Fibroblast of gingiva (primary cell): ENCODE data around the gene TIGD6.
A peak's percentile ranks its signal among the peaks of the same experiment; 100 is the strongest.

Experiments used
- DNase-seq: peaks from one replicate; pipeline ENCODE4 v3.0.0-alpha.2; 2011; ENCODE audit warnings: low read depth

The TIGD6 gene

GRCh38 chr5:150016537-150016936, 16.1 kb upstream of the TIGD6 start:
- no peak for DNase-seq

GRCh38 chr5:150015415-150015814, 15.0 kb upstream of the TIGD6 start:
- no peak for DNase-seq

DNA sequence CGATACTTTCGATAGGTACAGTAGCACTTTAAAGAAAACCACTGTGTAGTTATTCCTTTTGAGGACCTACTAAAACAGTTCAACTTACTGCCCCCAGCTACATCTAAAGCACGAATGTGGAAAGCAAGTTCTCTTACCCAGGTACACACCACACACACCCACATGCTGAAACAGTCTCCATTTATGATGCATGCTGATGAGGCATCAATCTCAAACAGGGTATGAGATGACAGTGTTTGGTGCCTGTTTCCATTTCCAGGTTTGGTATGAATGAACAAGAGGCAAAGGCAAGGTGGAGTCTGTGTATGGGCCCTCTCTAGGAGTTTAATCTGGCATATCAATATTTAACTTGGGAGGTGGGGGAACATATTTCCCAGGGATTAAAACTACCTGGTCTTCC, 14.0 kb upstream of the TIGD6 start:
- no peak for DNase-seq

DNA sequence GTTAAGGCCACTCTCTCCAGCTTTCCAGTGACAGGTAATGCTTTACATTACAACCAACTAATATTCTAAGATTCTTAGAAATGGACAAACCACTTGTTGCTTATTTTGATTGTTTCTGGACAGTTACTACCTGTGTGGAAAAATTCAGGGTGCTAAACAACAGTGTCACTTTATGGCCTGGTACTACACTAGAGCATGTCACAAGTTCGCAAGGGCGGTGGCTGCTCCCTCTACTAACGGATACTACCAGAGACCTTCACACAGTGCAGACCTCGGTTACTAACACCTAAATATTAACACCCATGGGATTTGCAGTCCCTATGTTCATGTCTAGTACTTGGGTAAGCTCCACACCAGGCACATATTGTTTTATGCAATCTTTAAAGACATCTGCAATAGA, 13.5 kb upstream of the TIGD6 start:
- no peak for DNase-seq

- DNase-seq, result no peak
Measured at GRCh38 chr5:150009671-150010387, 9.4 kb upstream of the TIGD6 start.

- DNase-seq, result no peak
Measured at GRCh38 chr5:150007050-150007449, 6.6 kb upstream of the TIGD6 start.

GRCh38 chr5:150006318-150006717, 5.9 kb upstream of the TIGD6 start:
- no peak for DNase-seq

- peak; percentile 75 for DNase-seq
Measured at GRCh38 chr5:150001660-150002486, 1.4 kb upstream of the TIGD6 start.

DNA sequence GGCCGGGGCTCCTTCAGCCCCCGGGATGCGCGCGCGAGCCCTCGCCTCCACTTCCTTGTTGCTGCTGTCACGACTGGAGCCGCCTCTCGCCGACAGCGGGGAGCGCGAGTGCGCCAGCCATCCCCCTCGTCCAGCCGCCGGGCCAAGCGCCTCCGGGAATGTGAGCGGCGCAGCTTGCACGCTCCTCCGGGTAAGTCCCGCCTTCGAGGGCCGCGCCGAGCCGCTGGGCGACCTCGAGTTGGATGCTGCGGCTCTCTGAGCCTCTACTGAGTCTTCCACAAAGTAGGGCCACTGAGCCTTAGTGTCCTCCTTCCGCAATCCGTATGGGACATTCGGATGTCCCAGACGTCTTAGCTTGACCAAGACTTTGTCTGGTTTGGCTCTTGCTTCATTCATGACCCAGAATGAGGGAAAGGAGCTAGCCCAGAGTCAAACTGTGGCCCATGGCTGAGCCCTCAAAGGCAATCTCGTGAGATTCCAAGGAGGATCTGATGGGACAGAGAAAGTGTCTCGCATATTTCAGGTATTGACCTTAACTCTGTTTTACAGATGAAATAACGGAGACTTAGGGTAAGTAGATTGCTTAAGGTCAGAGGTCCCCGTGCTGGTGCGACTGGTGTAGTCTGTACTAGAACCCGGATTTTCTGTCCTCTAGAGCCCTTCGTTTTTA, 671 bp upstream of the TIGD6 start:
- DNase-seq, result peak; percentile 53

DNA sequence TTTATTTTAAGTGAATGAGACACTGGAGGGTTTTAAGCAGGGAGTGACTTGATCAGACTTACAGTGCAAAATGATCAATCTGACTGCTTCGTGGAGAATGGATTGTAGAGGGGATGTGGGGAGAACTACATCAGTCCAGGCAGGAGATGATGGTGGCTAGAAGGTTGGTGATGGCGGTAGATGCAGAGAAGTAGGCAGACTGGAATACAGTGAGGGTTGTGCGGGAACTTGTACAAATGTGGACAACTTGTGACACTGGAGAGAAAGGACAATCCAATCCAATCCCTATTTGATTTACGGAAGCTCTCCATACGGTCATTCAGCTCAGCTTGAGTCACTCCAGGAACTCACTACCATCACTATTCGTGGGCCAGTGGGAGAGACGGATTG, 593 bp downstream of the TIGD6 start:
- DNase-seq, result no peak

- DNase-seq, result no peak
Measured at GRCh38 chr5:149999359-149999758, 1.1 kb downstream of the TIGD6 start.

- DNase-seq, result no peak
Measured at GRCh38 chr5:149998281-149998680, 2.2 kb downstream of the TIGD6 start.

DNA sequence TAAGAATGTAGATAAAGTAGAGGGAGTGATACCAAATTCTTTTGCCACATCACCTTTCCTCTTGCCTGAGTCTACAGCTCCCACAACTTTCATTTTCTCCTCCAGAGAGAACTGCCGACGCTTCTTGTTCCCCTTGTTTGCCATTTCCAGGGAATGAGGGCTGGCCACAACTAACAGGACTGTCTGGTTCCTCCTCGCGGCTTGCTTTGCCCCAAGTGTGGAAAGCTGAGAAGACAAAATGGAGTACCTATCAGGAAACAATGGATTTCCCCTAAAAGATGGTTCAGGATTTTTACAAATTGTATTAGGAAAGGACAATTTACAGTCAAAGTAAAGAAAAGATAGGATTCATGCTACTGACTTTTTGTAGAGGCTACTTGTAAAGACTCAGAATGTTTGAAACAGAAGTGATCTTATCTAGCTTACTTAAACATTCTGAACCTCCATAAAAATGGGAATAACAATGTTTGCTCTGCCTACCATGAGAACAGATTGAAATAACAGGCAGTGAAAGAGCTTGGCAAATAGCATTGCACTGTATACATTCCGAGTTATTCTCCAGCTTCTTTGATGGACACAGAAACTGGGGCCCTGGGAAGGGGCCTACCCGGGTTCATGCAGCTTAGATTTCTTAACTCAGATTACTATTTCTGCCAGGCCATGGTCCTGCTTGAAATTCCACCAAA, 4.1 kb downstream of the TIGD6 start:
- DNase-seq, result no peak

DNA sequence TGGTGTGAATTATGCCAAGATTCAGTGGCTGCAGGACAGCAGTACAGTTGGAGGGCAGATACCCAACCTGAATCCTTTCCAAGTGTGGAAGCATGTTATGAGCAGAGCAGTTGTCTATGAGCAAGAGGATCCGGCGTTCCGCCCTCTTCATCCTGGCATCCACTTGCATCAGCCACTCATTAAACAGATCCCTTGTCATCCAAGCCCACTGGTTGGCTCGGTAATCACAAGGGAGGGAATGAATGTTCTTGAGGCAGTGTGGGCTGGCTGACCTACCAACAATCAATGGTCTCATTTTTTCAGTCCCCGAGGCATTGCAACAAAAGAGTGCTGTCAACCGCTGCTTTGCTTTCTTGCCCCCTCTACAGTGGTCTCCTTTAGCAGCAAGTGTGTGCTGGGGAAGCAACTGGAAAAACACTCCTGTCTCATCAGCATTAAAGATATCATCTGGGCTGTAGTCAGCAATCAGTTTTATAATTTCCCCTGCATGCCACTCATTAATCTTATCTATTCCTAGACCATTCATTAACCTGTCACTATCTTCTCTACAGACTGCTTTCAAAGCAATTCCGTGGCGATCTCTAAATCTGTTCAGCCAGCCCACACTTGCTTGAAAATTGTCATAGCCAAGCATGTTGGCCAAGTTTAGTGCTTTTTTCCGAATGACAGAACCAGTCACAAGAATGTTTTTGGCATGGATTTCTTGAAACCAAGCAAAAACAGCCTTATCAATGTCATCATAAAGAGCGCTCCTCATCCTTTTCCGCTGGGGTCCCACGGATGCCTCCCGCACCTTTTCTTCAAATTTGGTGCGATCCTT, 4.9 kb downstream of the TIGD6 start:
- no peak for DNase-seq

- DNase-seq, result no peak
Measured at GRCh38 chr5:149993471-149993870, 7.0 kb downstream of the TIGD6 start.

GRCh38 chr5:149990518-149991376, 9.7 kb downstream of the TIGD6 start:
- DNase-seq, result peak; percentile 52

DNA sequence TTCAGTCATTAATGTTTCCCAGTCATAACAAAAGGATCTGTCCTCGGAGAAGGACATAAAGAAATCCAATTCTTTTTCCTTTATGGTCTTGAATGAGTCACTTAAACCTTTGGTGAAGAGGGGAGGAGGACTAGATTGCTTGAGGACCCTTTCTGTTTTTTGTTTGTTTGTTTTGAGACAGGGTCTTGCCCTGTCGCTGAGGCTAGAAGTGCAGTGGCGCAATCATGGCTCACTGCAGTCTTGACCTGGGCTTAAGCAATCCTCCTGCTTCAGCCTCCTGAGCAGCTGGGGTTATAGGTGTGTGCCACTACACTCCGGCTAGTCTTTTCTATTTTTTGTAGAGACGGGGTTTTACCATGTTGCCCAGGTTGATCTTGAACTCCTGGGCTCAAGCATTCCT, 12.3 kb downstream of the TIGD6 start:
- no peak for DNase-seq

DNA sequence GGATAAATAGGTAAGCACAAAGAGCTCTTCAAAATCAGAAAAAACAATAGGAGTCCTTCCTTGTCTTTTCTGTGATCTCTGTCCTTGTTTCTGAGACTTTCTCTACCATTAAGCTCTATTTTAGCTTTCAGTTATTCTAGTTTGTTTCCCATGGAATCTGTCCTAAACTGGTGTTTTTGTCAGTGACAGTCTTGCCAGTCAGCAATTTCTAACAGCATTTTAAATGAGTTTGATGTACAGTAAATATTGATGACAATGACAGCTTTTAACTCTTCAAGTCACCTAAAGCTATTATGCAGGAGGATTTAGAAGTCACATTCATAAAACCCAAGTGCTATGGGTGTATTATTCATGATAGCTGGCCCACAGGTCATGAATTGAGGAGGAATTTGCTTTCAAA, 17.9 kb downstream of the TIGD6 start:
- no peak for DNase-seq

- DNase-seq, result no peak
Measured at GRCh38 chr5:149981206-149981605, 19.2 kb downstream of the TIGD6 start.

- no peak for DNase-seq
Measured at GRCh38 chr5:149979896-149980295, 20.6 kb downstream of the TIGD6 start.

DNA sequence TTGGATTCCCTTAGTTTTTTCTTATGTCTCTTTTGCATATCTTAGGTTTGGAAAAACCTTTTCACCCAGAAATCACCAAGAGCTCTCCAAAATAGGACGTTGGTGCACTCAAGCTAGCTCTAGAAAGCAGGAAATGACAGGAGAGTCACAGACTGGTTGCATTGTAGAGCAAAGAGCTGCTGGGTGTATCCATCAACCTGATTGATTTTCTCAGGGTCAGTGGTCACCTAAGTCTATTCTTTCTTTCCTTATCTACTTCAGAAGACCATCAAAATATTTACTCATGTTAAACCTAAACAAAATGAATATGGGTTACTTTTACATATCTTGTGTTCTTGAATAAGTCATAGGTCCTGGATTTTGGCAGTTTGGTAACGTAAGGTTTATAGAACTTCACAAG, 25.0 kb downstream of the TIGD6 start:
- no peak for DNase-seq
